ENCODE data around the gene ATG16L1.
A peak's percentile ranks its signal among the peaks of the same experiment; 100 is the strongest.

ATG16L1 gene

DNA sequence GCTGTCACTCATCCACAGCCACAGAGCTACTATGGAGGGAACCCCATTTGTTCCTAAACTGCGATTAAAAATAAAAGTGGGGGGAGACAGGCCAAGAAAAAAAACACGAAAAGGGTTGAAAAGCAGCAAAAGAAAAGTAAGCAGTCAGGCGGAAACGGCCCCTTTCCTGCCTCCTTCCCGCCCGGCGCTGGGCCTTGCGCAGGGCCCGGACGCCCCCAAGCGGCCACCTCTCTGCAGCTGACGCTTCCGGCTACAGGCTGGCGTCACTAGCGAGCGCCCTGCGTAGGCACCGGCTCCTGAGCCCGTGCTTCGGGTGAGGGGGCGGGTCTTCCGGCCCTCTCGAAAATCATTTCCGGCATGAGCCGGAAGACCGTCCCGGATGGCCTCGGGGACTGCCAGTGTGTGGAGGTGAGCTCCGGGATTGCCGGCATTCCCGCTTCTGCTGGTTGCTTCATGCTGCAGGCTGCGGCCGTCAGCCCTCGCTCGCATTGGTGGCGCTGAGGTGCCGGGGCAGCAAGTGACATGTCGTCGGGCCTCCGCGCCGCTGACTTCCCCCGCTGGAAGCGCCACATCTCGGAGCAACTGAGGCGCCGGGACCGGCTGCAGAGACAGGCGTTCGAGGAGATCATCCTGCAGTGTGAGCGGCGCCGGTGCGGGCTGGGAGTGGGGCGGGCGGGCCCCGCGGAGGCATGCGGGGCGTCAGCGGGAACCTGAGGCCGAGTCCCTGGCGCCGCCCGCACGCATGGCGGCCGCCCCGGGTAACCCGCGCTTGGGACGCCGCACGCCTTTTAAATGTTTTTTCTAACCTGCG, at the start of gene ATG16L1:
Gene ATG16L1, plus strand, starts transcription at position 368 of the 811 bp plus-strand sequence. Its CDS starts 155 bp downstream, at position 523.
- DNase-seq (ENCODE audit: low read depth in 2 of 2) = peak; percentile 91 to 95

DNA sequence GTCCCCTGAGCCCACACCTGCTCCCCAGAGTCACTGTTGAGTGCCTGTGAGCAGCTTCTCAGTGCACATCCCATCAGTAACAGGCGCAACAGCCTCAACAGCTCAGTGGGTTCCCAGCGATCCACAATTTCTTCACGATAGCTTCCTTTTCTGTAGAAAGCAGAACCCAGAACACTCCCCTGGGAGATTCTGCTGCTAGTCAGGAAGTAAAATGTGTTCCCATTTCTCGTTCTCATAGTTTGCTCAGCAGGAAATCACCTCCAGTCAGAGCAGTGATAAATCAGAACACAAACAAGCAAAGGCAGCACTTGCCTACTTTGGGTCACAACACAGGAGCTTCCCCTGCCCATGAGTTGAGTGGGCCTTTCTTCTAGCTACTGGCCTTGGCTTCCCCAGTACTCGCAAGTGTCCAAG, 48.9 kb upstream of the ATG16L1 start:
- no peak for DNase-seq (ENCODE audit: low read depth in 2 of 2)

DNA sequence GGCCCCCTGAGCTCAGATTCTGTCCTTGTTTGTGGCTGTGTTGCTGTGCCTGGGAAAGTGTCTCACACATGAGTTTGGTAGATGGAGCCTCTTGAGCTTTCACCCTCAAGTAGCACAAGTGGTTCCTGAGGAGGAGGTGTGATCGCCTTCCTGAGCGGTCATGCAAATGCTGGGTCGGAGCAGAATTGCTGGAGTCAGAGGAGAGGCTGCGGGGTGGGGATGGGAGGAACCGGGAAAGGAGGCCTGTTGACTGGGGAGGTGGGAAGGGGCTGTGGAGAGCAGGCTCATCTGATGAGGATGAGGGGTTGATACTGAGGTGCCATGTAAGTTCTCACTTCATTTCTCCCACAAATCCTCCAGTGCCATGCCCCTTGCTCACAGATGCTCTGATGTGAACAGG, 48.4 kb upstream of the ATG16L1 start:
- DNase-seq (ENCODE audit: low read depth in 2 of 2) = no peak

DNA sequence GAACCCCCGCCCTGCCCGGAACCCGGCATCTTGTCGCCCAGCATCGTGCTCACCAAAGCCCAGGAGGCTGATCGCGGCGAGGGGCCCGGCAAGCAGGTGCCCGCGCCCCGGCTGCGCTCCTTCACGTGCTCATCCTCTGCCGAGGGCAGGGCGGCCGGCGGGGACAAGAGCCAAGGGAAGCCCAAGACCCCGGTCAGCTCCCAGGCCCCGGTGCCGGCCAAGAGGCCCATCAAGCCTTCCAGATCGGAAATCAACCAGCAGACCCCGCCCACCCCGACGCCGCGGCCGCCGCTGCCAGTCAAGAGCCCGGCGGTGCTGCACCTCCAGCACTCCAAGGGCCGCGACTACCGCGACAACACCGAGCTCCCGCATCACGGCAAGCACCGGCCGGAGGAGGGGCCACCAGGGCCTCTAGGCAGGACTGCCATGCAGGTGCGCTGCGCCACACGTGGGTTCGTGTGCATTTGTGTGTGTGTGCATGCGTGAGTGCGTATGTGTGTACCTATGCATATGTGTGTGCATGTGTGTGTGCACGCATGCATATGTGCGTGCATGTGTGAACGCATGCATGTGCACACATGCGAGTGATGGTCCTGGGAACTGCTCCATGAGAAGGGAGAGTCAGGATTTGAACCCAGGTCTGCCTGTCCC, 47.1 kb upstream of the ATG16L1 start:
- no peak for DNase-seq (ENCODE audit: low read depth in 2 of 2)

DNA sequence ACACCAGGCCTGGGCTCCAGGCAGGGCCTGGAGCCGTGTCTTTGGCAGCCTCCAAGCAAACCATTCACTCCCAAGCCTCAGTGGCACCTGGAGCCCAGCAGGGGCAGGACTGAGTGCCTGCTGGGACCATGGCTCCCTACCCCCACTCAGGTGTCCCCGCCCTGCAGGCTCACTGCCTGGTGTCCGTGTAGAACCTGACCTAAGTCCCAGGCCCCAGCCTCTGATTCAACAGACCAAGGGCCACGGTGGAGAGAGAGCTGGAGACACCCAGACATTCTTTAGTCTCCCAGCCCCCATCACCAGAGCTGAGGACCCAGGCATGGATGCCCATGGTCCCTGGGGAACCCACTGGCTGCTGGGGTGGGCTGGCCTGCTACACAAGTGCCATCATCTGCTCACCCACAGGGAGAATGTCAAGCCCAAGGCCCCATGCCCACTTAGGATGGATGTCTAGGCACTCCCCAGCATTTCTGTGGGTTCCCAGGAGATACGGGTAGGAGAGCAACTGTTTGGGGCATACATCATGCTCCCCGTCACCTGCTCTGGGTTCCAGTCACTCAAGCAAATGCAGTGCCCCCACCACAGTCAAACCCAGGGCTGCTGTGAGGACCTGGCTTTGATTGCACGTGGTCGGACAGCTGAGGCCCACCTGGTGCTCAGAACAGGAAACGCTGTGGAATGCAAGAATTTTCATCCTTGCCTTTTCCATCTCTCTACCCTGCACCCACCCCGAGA, 42.9 kb upstream of the ATG16L1 start:
- no peak for DNase-seq (ENCODE audit: low read depth in 2 of 2)

DNA sequence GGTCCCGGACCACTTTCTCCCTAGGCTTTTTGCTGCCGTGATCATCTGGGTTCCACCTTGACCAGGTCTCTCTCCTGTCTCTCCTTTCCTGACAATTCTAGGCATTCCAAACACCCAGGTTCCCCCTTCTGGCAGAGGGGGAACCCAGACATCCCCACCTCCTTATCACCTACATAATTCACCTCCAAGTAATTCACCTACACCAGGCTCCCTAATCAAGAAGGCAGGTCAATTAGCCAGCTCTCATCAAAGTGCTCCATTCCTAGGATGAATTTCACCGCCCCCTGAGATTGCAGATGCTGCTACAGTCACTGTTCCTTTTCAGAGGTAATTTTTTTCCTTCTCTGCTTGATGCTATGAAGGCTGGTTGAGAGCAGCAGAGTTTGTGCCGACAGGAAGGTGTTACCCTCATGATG, 42.3 kb upstream of the ATG16L1 start:
- no peak for DNase-seq (ENCODE audit: low read depth in 2 of 2)

DNA sequence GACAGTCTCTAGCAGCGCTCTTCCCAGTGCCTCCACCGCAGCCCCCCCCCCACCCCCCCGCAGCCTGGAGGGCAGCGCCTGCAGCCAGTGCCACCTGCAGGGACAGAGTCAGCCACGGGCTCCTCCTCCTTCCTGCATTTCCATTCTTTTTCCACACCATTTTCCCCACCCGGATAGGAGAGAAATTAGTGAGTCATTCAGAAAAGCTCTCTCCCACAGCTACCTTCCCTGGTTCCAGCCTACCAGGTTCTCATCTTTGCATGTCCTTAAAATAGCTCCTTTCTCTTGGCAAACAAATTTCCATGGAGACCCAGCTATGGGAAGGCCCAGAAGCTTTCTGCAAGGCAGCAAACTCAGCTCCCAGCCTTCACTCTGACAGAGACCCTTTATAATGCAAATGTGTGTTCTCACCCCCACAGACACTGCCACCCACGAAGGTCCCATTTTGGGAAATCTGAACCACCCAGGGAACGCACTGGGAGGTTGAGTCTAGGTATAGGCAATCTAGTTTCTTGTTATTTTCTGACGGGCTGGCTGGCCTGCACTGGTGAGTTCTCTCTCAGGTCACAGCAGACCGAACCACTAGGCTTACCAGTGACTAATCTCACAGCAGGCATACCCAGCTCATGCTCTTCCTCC, 41.8 kb upstream of the ATG16L1 start:
- DNase-seq (ENCODE audit: low read depth in 2 of 2) = no peak

DNA sequence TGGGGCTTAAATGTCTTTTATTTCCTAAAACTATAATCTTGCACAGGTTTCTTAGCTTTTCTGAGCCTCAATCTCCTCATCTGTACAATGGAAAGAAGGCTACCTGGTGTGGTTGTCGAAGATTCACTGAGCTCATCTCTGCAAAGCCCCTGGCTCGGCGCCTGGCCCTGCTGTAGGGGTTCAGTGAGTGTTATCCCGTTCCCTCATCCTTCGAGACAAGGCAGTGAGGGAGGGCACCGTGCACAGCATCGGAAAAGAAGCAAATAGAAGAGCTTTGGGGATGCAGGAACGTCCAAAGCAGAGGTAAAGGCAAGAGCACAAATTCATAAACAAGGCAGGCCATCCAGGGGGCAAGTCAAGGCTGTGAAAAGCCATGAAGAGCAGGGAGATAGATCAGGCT, 41.2 kb upstream of the ATG16L1 start:
- no peak for DNase-seq (ENCODE audit: low read depth in 2 of 2)

DNA sequence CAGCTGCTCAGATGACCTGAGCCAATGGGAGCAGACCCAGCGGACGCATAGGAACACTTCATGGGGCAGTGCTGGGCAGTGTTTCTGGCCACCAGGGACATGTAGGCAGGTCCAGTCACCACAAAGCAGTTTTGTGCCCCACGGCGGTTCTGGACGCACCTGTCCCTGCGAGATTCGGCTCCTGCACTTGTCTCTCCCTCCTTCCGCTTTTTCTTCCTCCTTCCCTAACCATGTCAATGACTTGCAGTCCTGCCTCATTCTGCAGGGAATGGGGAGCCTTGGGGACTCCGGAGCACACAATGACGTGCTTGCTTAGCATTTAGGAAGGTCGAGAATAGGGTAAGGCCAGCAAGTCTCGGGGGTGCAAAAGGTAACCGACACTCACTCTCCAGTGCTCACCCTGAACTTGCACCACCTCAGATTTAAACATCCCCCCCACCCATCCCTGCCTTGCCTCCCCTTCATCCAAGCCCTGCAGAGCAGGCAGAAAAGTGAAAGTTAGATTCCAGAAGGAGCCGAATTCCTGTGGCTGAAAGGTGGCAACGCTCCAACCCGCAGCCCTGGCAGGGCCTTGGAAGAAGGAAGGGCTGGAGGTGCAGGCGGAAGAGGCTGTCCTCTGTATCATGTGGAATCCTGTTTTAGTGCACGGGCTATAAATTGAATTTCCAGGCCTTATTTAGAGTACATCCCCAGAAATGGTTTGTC, 40.5 kb upstream of the ATG16L1 start:
- no peak for DNase-seq (ENCODE audit: low read depth in 2 of 2)

DNA sequence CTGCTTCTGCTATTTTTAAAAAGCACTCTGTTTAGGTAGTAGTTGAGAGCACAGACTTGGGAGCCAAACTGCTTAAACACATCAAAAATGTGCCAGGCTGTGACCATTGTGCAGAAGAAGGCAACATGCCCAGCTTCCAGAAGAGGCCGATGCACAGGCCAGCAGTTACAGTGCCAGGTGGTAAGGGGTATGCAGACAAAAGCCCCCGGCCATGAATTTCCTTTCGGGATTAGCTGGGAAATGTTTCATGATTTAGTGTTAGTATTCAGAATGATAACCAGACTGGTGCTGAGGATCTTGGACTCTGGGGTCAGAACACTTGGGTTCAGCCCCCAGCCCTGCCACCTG, 40.0 kb upstream of the ATG16L1 start:
- no peak for DNase-seq (ENCODE audit: low read depth in 2 of 2)

DNA sequence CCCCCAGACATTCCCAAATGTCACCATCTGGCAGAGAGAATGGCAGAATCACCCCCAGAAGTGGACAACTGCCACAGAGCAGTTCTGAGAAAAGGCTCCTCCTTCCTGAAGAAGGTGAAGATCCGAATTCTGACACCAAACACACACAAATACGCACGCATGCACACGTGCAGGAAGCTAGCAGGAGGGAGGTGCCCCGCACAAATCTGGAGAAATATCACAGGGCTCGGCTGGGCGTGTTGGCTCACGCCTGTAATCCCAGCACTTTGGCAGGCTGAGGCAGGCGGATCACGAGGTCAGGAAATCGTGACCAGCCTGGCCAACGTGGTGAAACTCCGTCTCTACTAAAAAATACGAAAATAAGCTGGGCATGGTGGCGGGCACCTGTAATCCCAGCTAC, 38.5 kb upstream of the ATG16L1 start:
- DNase-seq (ENCODE audit: low read depth in 2 of 2) = no peak

DNA sequence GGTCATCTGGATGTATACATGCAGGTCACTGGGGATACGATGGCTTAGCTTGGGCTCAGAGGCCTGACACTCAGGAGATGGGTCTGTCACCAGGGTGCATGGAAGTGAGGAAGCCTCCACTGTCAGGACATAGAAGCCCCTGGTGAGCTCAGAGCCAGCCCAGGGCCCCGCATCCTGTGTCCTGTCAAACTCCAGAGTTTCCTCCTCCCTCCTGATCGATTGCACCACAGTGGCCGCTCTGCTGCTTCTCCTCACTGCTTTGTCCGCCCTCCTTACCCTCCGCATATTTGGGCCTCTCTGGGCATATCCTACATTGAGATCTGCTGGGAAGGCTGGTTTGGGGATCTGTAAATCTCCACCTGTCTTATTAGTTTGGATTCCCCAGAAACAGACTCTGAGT, 37.5 kb upstream of the ATG16L1 start:
- no peak for DNase-seq (ENCODE audit: low read depth in 2 of 2)

DNA sequence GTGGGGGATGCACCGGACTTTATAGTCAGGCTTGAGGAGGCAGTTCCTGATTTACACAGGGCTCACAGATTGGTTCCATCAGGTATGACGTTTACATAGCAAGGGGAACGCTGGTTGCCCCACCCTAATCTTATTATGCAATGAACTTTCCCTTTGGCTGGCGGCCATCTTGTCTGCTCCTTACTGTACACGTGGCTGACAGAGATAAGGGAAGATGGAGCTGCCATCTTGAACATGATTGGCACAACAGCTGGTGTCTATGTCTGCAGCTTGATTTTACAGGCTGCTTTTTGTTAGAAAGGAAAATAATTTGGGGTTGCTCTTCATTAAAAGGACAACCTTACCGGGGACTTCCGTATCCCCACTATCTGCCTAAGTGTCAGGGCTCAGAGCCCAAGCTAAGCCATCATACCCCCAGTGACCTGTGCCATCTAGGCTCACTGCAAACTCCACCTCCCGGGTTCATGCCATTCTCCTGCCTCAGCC, 33.5 kb upstream of the ATG16L1 start:
- no peak for DNase-seq (ENCODE audit: low read depth in 2 of 2)

DNA sequence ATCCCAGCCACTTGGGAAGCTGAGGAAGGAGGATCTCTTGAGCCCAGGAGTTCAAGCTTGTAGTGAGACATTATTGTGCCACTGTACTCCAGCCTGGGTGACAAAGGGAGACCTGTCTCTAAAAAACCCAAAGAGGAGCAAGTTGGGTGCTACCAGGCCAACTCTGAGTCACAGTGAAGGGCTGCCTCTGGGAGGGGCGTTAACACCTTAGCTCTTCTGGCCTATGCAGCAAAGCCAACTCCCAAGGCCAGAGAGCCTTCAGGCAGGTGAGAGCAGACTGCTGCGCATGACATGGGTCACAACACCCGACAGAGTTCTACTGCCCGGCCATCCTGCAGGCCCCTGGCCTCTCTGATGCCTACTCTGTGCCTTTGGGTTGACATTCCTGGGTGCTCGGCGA, 32.6 kb upstream of the ATG16L1 start:
- no peak for DNase-seq (ENCODE audit: low read depth in 2 of 2)

DNA sequence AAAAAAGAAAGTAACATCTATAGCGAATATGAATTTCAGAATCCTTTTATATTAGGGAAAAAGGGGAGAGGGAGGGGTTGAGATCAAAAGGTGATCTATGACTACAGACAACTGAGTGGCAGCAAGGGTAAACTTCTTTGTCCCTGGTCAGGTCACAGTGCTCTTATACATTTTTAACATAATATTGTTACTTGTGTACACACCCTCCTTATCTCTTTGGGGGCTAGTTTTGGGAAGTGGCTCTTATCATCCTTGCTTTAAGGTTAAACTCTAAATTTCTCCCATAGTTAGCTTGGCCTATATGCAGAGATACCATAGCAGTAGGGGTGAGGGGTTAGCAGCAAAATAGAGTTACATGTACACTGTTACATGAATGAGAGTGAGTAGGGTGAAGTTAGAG, 31.6 kb upstream of the ATG16L1 start:
- DNase-seq (ENCODE audit: low read depth in 2 of 2) = no peak

DNA sequence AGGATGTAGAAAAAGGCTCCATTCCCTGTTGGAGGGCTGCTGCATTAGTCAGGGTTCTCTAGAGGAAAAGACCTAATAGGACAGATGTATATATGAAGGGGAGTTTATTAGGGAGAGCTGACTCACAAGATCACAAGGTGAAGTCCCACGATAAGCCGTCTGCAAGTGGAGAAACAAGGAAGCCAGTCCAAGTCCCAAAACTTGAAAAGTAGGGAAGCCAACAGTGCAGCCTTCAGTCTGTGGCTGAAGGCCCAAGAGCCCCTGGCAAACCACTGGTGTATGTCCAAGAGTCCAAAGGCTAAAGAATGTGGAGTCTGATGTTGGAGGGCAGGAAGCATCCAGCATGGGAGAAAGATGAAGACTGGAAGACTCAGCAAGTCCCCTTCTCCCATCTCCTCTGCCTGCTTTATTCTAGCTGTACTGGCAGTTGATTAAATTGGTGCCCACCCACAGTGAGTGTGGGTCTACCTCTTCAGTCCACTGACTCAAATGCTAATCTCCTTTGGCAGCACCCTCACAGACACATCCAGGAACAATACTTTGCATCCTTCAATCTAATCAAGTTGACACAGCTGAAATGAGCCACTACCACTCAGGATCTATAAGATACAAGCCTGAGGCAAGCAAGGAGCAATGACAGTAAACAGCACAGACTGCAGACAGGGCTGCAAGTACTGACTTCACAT, 30.0 kb upstream of the ATG16L1 start:
- no peak for DNase-seq (ENCODE audit: low read depth in 2 of 2)

DNA sequence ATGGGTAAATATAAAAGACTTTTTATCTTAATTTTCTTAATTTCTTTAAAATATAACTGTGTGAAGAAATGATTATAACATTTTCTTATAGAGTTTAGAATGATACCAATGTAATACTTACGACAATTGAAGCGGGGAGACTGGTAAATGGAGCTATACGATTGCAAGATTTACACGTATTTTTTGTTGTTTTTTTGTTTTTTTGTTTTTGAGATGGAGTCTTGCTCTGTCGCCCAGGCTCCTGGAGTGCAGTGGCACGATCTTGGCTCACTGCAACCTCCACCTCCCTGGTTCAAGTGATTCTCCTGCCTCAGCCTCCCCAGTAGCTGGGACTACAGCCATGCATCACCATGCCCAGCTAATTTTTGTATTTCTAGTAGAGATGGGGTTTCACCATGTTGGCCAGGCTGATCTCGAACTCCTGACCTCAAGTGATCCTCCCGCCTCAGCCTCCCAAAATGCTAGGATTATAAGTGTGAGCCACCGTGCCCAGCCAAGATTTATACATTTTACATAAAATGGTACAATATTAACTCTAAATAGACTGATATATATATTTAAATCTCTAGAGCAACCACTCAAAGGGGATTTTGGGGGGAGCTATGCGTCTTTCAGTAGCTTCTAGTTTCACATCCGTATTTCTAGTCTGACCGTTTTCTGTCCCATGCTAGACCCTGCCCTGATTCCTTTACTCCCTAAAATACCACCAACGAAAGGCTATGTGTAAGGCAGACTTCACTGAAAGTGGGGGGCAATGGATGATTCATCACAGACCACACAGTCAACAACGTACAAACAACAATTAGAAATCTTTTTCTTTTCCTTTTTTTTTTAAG, 28.2 kb upstream of the ATG16L1 start:
- DNase-seq (ENCODE audit: low read depth in 2 of 2) = no peak

DNA sequence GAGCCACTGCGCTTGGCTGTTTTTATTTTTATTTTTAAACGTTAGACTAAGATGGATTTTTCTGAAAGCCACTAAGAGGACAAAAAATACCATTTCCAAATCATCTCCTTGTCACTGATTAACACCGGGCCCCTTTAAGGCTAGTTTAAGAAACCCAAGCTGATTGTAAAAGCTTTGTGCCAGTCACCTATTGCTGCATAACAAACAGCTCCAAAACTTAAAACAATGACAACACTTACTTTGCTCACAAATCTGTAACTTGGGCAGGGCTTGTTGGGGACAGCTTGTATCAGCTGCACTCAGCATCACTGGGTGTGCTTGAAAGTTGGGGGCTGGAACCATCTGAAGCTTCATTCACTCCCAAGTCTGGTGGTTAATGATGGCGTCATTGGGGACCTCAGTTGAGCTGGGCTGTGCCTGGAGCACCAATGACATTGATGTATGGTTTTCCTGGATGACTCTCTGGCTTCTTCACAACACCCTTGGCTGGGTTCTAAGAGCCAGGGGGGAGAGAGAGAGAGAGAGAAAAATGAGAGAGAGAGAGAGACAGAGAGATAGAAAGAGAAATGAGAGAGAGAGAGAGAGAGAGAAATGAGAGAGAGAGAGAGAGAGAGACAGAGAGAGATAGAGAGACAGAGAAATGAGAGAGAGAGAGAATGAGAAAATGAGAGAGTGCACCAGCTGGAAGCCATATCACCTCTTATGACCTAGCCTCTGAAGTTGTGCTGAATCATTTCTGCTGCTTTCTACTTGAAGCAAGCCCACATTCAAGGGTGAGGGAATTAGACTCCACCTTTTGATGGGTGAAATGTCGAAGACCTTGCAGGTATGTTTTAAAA, 26.0 kb upstream of the ATG16L1 start:
- DNase-seq (ENCODE audit: low read depth in 2 of 2) = no peak

DNA sequence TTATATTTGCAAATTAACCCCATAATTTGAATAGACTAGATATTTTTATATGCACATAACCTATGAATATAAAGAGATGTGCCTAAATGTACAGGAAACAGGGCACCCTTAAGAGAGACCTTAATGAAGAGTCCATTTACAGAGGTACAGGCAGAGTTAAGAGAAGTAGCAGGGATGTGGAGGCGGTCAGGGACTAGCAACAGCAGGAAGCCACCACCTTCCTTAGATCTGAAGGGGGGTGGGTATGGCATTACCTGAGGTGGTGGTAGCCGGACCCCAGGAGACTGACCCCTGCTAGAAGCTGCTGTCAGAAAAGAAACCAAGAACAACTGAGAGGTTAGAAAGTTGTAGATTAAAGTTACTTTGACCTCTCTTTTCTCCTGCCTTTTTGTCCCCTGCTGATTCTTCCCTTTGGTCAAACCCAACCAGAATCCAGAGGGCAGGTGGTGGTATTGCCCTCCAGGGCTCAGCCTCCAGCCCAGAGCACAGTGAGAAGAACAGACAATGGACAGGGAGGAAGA, 24.9 kb upstream of the ATG16L1 start:
- DNase-seq (ENCODE audit: low read depth in 2 of 2) = no peak

Data from stimulated activated CD8-positive, alpha-beta memory T cell treated with anti-CD3 and anti-CD28 coated beads, Interleukin-7, amount 100 ng/mL, for 4 hours (primary cell).